Retinal pigment epithelial cell (primary cell): ENCODE data around the gene AARS1.

ENCODE experiments used
- DNase-seq: peaks from one replicate; pipeline ENCODE4 v3.0.0-alpha.2; 2010; ENCODE audit warnings: low read depth
- H3K4me3 ChIP-seq: 2 replicates; pipeline ENCODE4 v1.5.1; 2011; ENCODE audit warnings: mild to moderate bottlenecking, low read length, control low read depth, moderate library complexity
- TF ChIP-seq, protein P1 (sequence below): conservative IDR thresholded peaks from 2 replicates; pipeline ENCODE4 v1.5.1; 2011; ENCODE audit warnings: low read depth, low read length, control low read depth, inconsistent platforms

AARS1 gene

GRCh38 chr16:70306880-70307279 is 17.6 kb upstream of the AARS1 start:
- no peak for DNase-seq
- TF ChIP-seq, protein P1, sequence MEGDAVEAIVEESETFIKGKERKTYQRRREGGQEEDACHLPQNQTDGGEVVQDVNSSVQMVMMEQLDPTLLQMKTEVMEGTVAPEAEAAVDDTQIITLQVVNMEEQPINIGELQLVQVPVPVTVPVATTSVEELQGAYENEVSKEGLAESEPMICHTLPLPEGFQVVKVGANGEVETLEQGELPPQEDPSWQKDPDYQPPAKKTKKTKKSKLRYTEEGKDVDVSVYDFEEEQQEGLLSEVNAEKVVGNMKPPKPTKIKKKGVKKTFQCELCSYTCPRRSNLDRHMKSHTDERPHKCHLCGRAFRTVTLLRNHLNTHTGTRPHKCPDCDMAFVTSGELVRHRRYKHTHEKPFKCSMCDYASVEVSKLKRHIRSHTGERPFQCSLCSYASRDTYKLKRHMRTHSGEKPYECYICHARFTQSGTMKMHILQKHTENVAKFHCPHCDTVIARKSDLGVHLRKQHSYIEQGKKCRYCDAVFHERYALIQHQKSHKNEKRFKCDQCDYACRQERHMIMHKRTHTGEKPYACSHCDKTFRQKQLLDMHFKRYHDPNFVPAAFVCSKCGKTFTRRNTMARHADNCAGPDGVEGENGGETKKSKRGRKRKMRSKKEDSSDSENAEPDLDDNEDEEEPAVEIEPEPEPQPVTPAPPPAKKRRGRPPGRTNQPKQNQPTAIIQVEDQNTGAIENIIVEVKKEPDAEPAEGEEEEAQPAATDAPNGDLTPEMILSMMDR = no peak
- no peak overlapping the region for H3K4me3 ChIP-seq

- no peak overlapping the region for H3K4me3 ChIP-seq
- TF ChIP-seq, protein P1 = no peak
- DNase-seq = no peak
Observed at GRCh38 chr16:70304892-70305448, 15.7 kb upstream of the AARS1 start.

DNA sequence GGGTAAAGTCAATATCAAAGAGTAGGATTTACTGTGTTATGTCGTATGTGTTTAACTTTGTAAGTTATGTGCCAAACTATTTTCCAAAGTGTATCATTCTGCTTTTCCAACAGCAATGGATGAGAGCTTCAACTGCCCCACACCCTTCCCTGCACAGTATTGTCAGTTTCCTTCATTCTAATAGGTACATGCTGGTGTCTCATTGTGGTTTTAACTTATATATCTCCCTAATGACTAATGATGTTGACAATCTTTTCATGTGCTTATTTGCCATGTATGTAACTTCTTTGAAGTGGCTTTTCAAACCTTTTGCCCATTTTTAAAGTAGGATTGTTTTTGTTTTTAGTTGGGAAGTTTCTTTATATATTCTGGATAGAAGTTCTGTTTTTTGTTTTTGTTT is 13.4 kb upstream of the AARS1 start:
- TF ChIP-seq, protein P1 = no peak
- no peak overlapping the region for H3K4me3 ChIP-seq
- DNase-seq = no peak

DNA sequence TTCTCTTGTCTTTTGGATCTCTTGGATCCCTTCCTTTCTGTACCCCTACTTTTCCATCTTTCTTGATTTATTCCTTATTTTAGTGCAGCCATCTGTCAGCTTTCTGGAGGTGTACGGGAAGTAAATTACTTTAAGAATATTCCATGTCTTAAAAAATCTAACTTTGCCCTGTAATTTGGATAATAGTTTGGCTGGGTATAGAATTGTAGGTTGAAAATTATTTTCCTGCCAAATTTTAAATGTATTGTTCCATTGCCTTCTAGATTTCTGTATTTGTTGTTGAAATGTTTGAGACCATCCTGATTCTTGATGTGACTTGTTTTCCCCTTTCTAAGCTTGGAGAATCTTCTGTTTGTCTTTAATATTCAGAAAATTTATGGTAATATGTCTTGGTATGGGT is 11.8 kb upstream of the AARS1 start:
- H3K4me3 ChIP-seq = no peak overlapping the region
- no peak for DNase-seq
- TF ChIP-seq, protein P1 = no peak

- DNase-seq = peak; percentile 41
- TF ChIP-seq, protein P1 = no peak
- peak within 1 kb of the TSS; percentile 80 for H3K4me3 ChIP-seq
Observed at GRCh38 chr16:70298988-70299938, 10.0 kb upstream of the AARS1 start, which contains the start of gene DDX19B. Gene DDX19B, plus strand, starts transcription at chr16:70299186. Its CDS starts 112 bp downstream, at chr16:70299298.

- H3K4me3 ChIP-seq = no peak overlapping the region
- TF ChIP-seq, protein P1 = no peak
- DNase-seq = no peak
Observed at GRCh38 chr16:70295634-70296033, 6.3 kb upstream of the AARS1 start.
